ENCODE data around the gene CAPN5. TPM values are rescaled to one million over a fixed set of nuclear protein-coding genes. Genes with fewer than 3 reads are reported as not detected.

Gene CAPN5
- total RNA-seq, 1 experiment from 2014 or later = 0.68 TPM

GRCh38 chr11:77120571-77120970 is 53.8 kb downstream of the CAPN5 start:
- DNase-seq (ENCODE audit: low read depth) = no peak
- in situ Hi-C loops (cut with HindIII; ENCODE audit: low pct_unique_long_range_greater_than_20kb, low sequenced_read_pairs) = no loop called here

GRCh38 chr11:77121096-77121640 is 54.4 kb downstream of the CAPN5 start:
- in situ Hi-C loops (cut with HindIII; ENCODE audit: low pct_unique_long_range_greater_than_20kb, low sequenced_read_pairs) = no loop called here
- no peak for DNase-seq (ENCODE audit: low read depth)

- no peak for DNase-seq (ENCODE audit: low read depth)
- in situ Hi-C loops (cut with HindIII; ENCODE audit: low pct_unique_long_range_greater_than_20kb, low sequenced_read_pairs) = no loop called here
These were observed 55.3 kb downstream of the CAPN5 start for GRCh38 chr11:77121876-77122575.

- no peak for DNase-seq (ENCODE audit: low read depth)
- in situ Hi-C loops (cut with HindIII; ENCODE audit: low pct_unique_long_range_greater_than_20kb, low sequenced_read_pairs) = no loop called here
These were observed 55.9 kb downstream of the CAPN5 start for GRCh38 chr11:77122576-77123212.

GRCh38 chr11:77123591-77123990 is 56.8 kb downstream of the CAPN5 start:
- in situ Hi-C loops (cut with HindIII; ENCODE audit: low pct_unique_long_range_greater_than_20kb, low sequenced_read_pairs) = no loop called here
- DNase-seq (ENCODE audit: low read depth) = no peak

- in situ Hi-C loops (cut with HindIII; ENCODE audit: low pct_unique_long_range_greater_than_20kb, low sequenced_read_pairs) = no loop called here
These were observed 57.3 kb downstream of the CAPN5 start for GRCh38 chr11:77124041-77124440.

GRCh38 chr11:77124488-77124887 is 57.7 kb downstream of the CAPN5 start:
- DNase-seq (ENCODE audit: low read depth) = no peak
- in situ Hi-C loops (cut with HindIII; ENCODE audit: low pct_unique_long_range_greater_than_20kb, low sequenced_read_pairs) = no loop called here

More at GRCh38 chr11:77124041-77124440, 57.3 kb downstream of the CAPN5 start:
- DNase-seq (ENCODE audit: low read depth) = no peak

- no peak for DNase-seq (ENCODE audit: low read depth)
- in situ Hi-C loops (cut with HindIII; ENCODE audit: low pct_unique_long_range_greater_than_20kb, low sequenced_read_pairs) = no loop called here
These were observed 58.4 kb downstream of the CAPN5 start for GRCh38 chr11:77125191-77125590.

- DNase-seq (ENCODE audit: low read depth) = no peak
- in situ Hi-C loops (cut with HindIII; ENCODE audit: low pct_unique_long_range_greater_than_20kb, low sequenced_read_pairs) = no loop called here
These were observed 58.9 kb downstream of the CAPN5 start for GRCh38 chr11:77125695-77126094.

- in situ Hi-C loops (cut with HindIII; ENCODE audit: low pct_unique_long_range_greater_than_20kb, low sequenced_read_pairs) = no loop called here
- DNase-seq (ENCODE audit: low read depth) = no peak
These were observed 59.5 kb downstream of the CAPN5 start for GRCh38 chr11:77126156-77126775.

GRCh38 chr11:77126861-77127234 is 60.1 kb downstream of the CAPN5 start:
- in situ Hi-C loops (cut with HindIII; ENCODE audit: low pct_unique_long_range_greater_than_20kb, low sequenced_read_pairs) = no loop called here
- no peak for DNase-seq (ENCODE audit: low read depth)

GRCh38 chr11:77127235-77127911 is 60.6 kb downstream of the CAPN5 start:
- in situ Hi-C loops (cut with HindIII; ENCODE audit: low pct_unique_long_range_greater_than_20kb, low sequenced_read_pairs) = no loop called here
- DNase-seq (ENCODE audit: low read depth) = no peak

- no peak for DNase-seq (ENCODE audit: low read depth)
- in situ Hi-C loops (cut with HindIII; ENCODE audit: low pct_unique_long_range_greater_than_20kb, low sequenced_read_pairs) = no loop called here
These were observed 61.3 kb downstream of the CAPN5 start, which contains the start of gene MYO7A for GRCh38 chr11:77127920-77128691. MYO7A (plus strand) TSS chr11:77128246; CDS start chr11:77130635, 2,389 bp downstream.

- in situ Hi-C loops (cut with HindIII; ENCODE audit: low pct_unique_long_range_greater_than_20kb, low sequenced_read_pairs) = no loop called here
These were observed 62.5 kb downstream of the CAPN5 start for GRCh38 chr11:77129069-77129841.

GRCh38 chr11:77129842-77130756 is 63.3 kb downstream of the CAPN5 start:
- DNase-seq (ENCODE audit: low read depth) = no peak
- in situ Hi-C loops (cut with HindIII; ENCODE audit: low pct_unique_long_range_greater_than_20kb, low sequenced_read_pairs) = no loop called here

More at GRCh38 chr11:77129069-77129841, 62.5 kb downstream of the CAPN5 start:
- DNase-seq (ENCODE audit: low read depth) = no peak

- DNase-seq (ENCODE audit: low read depth) = peak; percentile 36
- in situ Hi-C loops (cut with HindIII; ENCODE audit: low pct_unique_long_range_greater_than_20kb, low sequenced_read_pairs) = no loop called here
These were observed 64.2 kb downstream of the CAPN5 start for GRCh38 chr11:77130763-77131513.

Data from Caki2 (cell line).